Panc1 (cell line): ENCODE data around the gene MICALL1. TPM values are rescaled to one million over a fixed set of nuclear protein-coding genes. Genes with fewer than 3 reads are reported as not detected.

ENCODE experiments used
- ATAC-seq: fragments of 200-7000 bp; cut with Tn5 transposase; 2 replicates; pipeline ENCODE4 v1.9.1; 2020; ENCODE audit warnings: mild to moderate bottlenecking, moderate library complexity
- BruUV-seq: library from RNA; stranded (reverse); fragments of 400-500 nt; replicated peaks from 2 replicates; lab custom pipeline; 2021; lab: Mats Ljungman, UMichigan
- CTCF ChIA-PET: fragments of 300-600 bp; sonication (Branson Sonifier 250); formaldehyde crosslinking; loops from one replicate; lab custom pipeline; 2022; ENCODE audit warnings: antibody characterized with exemption; lab: Charles Lee
- POLR2A ChIA-PET: fragments of 300-600 bp; sonication (Branson Sonifier 250); formaldehyde crosslinking; loops from one replicate; lab custom pipeline; 2022; ENCODE audit warnings: antibody characterized with exemption; lab: Charles Lee
- DNase-seq: peaks from one replicate; pipeline ENCODE4 v3.0.0-alpha.2; 2010; ENCODE audit warnings: low read depth, low spot score
- H3K27ac ChIP-seq: 2 replicates; pipeline ENCODE4 v1.5.1; 2011; ENCODE audit warnings: mild to moderate bottlenecking, low read length, inconsistent platforms
- H3K27me3 ChIP-seq: fragments of 200-500 bp; sonication (Bioruptor generic); 2 replicates; pipeline ENCODE4 v1.6.0; 2014; ENCODE audit warnings: low read length, inconsistent platforms; ENCODE audit not compliant: control insufficient read depth, insufficient read depth
- H3K36me3 ChIP-seq: fragments of 200-500 bp; sonication (Bioruptor generic); 2 replicates; pipeline ENCODE4 v1.5.1; 2014; ENCODE audit warnings: inconsistent platforms, mild to moderate bottlenecking, low read length, moderate library complexity; ENCODE audit not compliant: control insufficient read depth, insufficient read depth
- H3K4me1 ChIP-seq: 2 replicates; pipeline ENCODE4 v1.5.1; 2011; ENCODE audit warnings: inconsistent platforms, mild to moderate bottlenecking, low read length, moderate library complexity; ENCODE audit not compliant: control insufficient read depth, insufficient read depth
- H3K4me3 ChIP-seq, 2 experiments: 2 replicates each; pipeline ENCODE4 v1.5.1; 2011 to 2012; ENCODE audit warnings: low read depth in 2 of 2, low read length in 2 of 2, mild to moderate bottlenecking in 2 of 2, inconsistent platforms in 1 of 2, moderate library complexity in 1 of 2
- H3K9me3 ChIP-seq: fragments of 200-500 bp; sonication (Bioruptor generic); 2 replicates; pipeline ENCODE4 v1.5.1; 2014; ENCODE audit warnings: low read depth, mild to moderate bottlenecking, inconsistent platforms, low read length, moderate library complexity; ENCODE audit not compliant: control insufficient read depth, insufficient read depth
- CTCF ChIP-seq: fragments of 450-650 bp; IDR thresholded peaks from 2 replicates; pipeline ENCODE4 v1.5.1; 2017; ENCODE audit warnings: mild to moderate bottlenecking
- POLR2AphosphoS5 ChIP-seq: IDR thresholded peaks from 2 replicates; pipeline ENCODE4 v1.6.1; 2012; ENCODE audit warnings: mild to moderate bottlenecking, low read depth, low read length, moderate library complexity
- REST ChIP-seq, 2 experiments: IDR thresholded peaks; 2 replicates each; pipeline ENCODE4 v1.6.1; 2011 to 2012; ENCODE audit warnings: low read depth in 2 of 2, control low read depth in 1 of 2, low read length in 1 of 2, mild to moderate bottlenecking in 1 of 2, moderate library complexity in 1 of 2; ENCODE audit not compliant: insufficient read depth in 1 of 2
- SIN3A ChIP-seq: IDR thresholded peaks from 2 replicates; pipeline ENCODE4 v1.6.1; 2012; ENCODE audit warnings: low read depth, mild to moderate bottlenecking, low read length, moderate library complexity, borderline replicate concordance; ENCODE audit not compliant: insufficient read depth
- TCF7L2 ChIP-seq: IDR thresholded peaks from 2 replicates; pipeline ENCODE4 v1.6.1; 2011; ENCODE audit warnings: mild to moderate bottlenecking, low read depth, low read length, inconsistent platforms
- in situ Hi-C: cut with HindIII; loops from 2 replicates; pipeline ENCODE4 v1.10.0; 2016; ENCODE audit warnings: low sequenced_read_pairs, low pct_unique_long_range_greater_than_20kb
- intact Hi-C: fragments of 100-400 bp; cut with micrococcal nuclease; formaldehyde crosslinking; loops from one replicate; pipeline ENCODE4 v1.10.0; 2022; ENCODE audit not compliant: unreplicated experiment
- total RNA-seq: library from RNA; stranded (reverse); gene quantifications from one replicate; pipeline ENCODE4 v1.2.1, GENCODE V29; 2021; ENCODE audit not compliant: unreplicated experiment

Gene MICALL1
- total RNA-seq, 1 experiment from 2014 or later: 34.5 TPM

GRCh38 chr22:37910890-37911672 lies 5.0 kb downstream of the MICALL1 start:
- H3K27me3 ChIP-seq: no peaks in the 10 kb centered on the region
- no peak for TF ChIP-seq CTCF
- TF ChIP-seq REST (IDR thresholded peaks at IDR 0.05; ENCODE audit: insufficient read depth in 1 of 2, low read depth in 2 of 2, low read length in 1 of 2): no peak
- TF ChIP-seq SIN3A: no peak
- TF ChIP-seq TCF7L2: no peak
- TF ChIP-seq POLR2AphosphoS5: no peak
- H3K36me3 ChIP-seq: no peaks in the 10 kb centered on the region
- CTCF ChIA-PET: no interaction called here
- peaks cover 5% of the 10 kb centered on the region; the same call in 1 of the 2 replicates for H3K4me1 ChIP-seq
- no peaks in the 10 kb centered on the region for H3K9me3 ChIP-seq
- no peak overlapping the region for H3K27ac ChIP-seq
- intact Hi-C loops (no loop called here), in situ Hi-C loops (no loop called here)
- POLR2A ChIA-PET: no interaction called here
- no TSS peak for BruUV-seq
- no peak for ATAC-seq
- no peak overlapping the region for H3K4me3 ChIP-seq
- no peak for DNase-seq

GRCh38 chr22:37911697-37912096 lies 5.6 kb downstream of the MICALL1 start:
- TF ChIP-seq TCF7L2 (no peak), POLR2AphosphoS5 (no peak), REST (IDR thresholded peaks at IDR 0.05; ENCODE audit: insufficient read depth in 1 of 2, low read depth in 2 of 2, low read length in 1 of 2) (no peak), SIN3A (no peak), CTCF (no peak)
- H3K36me3 ChIP-seq: no peaks in the 10 kb centered on the region
- no peaks in the 10 kb centered on the region for H3K27me3 ChIP-seq
- no peak for DNase-seq
- peaks cover 5% of the 10 kb centered on the region; the same call in 1 of the 2 replicates for H3K4me1 ChIP-seq
- no TSS peak for BruUV-seq
- CTCF ChIA-PET: no interaction called here
- POLR2A ChIA-PET: no interaction called here
- no peak for ATAC-seq
- H3K9me3 ChIP-seq: no peaks in the 10 kb centered on the region
- no peak overlapping the region for H3K27ac ChIP-seq
- intact Hi-C loops: no loop called here
- H3K4me3 ChIP-seq: no peak overlapping the region
- in situ Hi-C loops: no loop called here
